ENCODE data around the gene EIF3L.
A peak's percentile ranks its signal among the peaks of the same experiment; 100 is the strongest.
"Not testable (repeated sequence)": the region's sequence is repeated elsewhere in the genome, so short reads cannot be mapped to it uniquely, and the experiment has no call there.

Gene EIF3L

DNA sequence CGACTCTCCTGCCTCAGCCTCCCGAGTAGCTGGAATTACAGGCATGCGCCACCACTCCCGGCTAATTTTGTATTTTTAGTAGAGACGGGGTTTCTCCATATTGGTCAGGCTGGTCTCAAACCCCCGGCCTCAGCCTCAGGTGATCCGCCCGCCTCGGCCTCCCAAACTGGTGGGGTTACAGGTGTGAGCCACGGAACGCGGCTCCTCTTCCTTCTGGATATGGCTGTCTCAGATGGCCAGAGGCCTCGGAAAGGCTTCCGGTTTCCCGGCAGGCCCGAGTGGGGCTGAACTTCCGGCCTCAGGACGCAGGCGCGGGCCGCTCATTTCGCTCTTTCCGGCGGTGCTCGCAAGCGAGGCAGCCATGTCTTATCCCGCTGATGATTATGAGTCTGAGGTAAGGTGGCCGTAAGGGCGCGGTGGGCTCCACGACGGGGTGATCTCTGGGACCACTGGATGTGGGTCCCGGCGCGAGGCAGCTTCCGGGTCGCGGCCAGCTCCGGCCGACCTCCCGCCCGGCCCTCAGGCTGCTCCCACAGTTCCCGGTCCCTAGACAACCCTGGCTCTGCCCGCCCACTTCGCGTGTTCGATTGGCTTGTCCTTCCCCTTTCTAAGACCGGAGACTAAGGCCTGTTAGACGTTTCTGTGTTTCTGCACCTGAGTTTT is at the start of gene EIF3L:
EIF3L (plus strand) TSS at position 331 of the 663 bp plus-strand sequence; CDS start at position 362, 31 bp downstream.
- peak; percentile 85 to 88 for DNase-seq (ENCODE audit: low read depth in 2 of 2)

DNA sequence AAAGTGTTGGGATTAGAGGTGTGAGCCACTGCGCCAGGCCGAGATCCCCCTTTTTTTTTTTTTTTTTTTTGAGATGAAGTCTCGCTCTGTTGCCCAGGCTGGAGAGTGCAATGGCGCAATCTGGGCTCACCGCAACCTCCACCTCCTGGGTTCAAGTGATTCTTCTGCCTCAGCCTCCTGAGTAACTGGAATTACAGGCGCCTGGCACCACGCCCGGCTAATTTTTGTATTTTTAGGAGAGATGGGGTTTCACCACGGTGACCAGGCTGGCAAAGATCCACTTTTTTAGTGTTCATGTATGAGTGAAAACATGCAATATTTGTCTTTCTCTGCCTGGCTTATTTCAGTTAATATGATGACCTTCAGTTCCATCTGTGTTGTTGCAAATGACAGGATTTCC is 49.2 kb upstream of the EIF3L start:
- DNase-seq (ENCODE audit: low read depth in 2 of 2), result not testable (repeated sequence)

GRCh38 chr22:37801946-37802309 is 47.3 kb upstream of the EIF3L start:
- no peak for DNase-seq (ENCODE audit: low read depth in 2 of 2)

- no peak for DNase-seq (ENCODE audit: low read depth in 2 of 2)
These were observed 46.7 kb upstream of the EIF3L start for GRCh38 chr22:37802310-37803194.

GRCh38 chr22:37803195-37803638 is 46.0 kb upstream of the EIF3L start:
- DNase-seq (ENCODE audit: low read depth in 2 of 2), result no peak

GRCh38 chr22:37803639-37804351 is 45.4 kb upstream of the EIF3L start:
- DNase-seq (ENCODE audit: low read depth in 2 of 2), result no peak

DNA sequence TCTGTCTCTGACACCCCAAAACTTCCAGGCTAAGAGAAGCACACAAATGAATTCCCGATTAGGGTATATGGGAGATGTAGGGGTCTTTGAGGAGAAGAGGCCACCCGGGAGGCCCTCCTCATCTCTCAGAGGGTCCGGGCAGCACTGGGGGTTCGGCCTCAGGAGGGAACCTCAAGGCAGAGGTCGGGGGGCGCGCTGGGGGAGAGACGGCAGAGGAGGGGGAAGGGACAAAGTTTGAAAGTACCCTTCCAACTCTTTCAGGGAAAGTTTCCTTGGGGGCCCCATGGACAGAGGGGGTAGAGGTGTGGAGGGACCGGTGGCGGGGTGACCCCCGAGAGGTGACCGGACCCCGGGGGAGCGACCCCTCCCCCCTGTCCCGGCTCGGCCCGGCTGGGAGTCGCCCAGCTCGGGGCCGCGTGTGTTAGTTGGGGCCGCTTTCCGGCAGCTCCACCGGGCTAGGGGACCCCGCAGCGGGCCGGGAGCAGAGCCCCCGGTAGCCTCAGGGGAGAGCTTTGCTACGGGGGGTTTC is 44.8 kb upstream of the EIF3L start:
- no peak for DNase-seq (ENCODE audit: low read depth in 2 of 2)

DNA sequence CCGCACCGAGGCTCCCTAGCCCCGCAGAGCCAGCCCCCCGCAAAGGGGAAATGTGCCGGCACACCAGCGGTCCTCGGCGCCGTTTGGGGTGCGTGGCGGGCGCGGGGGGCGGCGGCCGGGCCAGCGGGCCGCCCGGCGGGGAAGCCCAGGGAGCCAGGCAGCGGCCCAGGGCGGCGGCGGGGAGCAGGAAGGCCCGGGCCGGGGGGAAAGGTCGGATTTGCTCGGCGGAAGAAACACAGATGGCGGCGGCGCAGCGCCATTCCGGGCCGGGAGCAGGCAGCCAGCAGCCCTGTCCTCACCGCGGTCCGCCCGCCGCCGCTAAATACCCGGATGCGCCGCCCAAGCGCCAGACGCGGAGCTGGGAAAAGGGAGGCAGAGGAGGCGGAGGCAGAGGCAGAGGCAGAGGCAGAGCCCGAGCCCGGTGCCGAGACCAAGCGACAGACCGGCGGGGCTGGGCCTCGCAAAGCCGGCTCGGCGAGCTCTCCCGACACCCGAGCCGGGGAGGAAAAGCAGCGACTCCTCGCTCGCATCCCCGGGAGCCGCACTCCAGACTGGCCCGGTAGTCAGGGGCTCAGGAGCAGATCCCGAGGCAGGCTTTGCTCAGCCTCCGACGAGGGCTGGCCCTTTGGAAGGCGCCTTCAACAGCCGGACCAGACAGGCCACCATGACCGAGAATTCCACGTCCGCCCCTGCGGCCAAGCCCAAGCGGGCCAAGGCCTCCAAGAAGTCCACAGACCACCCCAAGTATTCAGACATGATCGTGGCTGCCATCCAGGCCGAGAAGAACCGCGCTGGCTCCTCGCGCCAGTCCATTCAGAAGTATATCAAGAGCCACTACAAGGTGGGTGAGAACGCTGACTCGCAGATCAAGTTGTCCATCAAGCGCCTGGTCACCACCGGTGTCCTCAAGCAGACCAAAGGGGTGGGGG is 44.1 kb upstream of the EIF3L start:
- peak; percentile 48 to 62 for DNase-seq (ENCODE audit: low read depth in 2 of 2)

GRCh38 chr22:37805810-37806277 is 43.4 kb upstream of the EIF3L start:
- no peak for DNase-seq (ENCODE audit: low read depth in 2 of 2)

- DNase-seq (ENCODE audit: low read depth in 2 of 2), result no peak
These were observed 42.5 kb upstream of the EIF3L start for GRCh38 chr22:37806409-37807333.

- peak; percentile 88 to 93 for DNase-seq (ENCODE audit: low read depth in 2 of 2)
These were observed 41.6 kb upstream of the EIF3L start, which contains the start of gene GCAT for GRCh38 chr22:37807410-37808293. Gene GCAT, plus strand, starts transcription at chr22:37807934. Its CDS starts 34 bp downstream, at chr22:37807968.

GRCh38 chr22:37808294-37808657 is 40.9 kb upstream of the EIF3L start:
- DNase-seq (ENCODE audit: low read depth in 2 of 2), result no peak

DNA sequence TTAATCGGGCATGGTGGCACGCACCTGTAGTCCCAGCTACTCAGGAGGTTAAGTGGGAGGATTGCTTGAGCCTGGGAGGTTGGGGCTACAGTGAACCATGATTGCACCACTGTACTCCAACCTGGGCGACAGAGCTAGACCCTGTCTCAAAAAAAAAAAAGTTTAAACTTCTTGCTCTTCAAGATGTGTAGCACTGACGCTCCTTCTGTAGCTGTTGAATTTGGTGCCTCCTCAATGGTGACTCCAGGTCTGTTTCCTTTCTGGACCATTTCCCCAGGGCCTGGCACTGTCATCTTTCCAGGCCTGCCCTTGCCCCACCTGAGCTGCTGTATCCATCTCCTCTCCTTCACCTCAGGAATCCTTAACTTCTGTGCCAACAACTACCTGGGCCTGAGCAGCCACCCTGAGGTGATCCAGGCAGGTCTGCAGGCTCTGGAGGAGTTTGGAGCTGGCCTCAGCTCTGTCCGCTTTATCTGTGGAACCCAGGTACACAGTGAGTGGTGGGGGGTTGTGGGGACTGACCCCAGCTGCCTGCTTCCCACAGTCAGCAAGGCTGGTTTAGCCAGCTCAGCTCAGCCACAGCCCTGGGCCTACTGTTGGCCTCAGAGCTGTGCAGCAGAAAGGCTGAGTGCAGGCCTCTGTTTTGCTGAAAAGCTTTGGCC is 39.4 kb upstream of the EIF3L start:
- DNase-seq (ENCODE audit: low read depth in 2 of 2), result no peak

DNA sequence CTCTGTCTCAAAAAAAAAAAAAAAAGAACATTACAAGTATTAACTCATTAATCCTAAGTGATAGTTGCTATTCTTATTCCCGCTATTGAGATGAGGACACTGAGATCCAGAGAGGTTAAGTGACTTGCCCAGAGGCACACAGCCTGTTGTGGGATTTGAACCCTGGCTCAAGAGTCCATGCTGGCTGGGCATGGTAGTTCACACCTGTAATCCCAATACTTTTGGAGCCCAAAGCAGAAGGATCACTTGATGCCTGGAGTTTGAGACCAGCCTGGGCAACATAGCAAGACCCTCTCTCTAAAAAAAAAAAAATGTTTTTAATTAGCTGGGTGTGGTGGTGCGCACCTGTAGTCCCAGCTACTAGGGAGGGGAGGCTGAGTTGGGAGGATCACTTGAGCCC is 37.4 kb upstream of the EIF3L start:
- DNase-seq (ENCODE audit: low read depth in 2 of 2), result no peak

DNA sequence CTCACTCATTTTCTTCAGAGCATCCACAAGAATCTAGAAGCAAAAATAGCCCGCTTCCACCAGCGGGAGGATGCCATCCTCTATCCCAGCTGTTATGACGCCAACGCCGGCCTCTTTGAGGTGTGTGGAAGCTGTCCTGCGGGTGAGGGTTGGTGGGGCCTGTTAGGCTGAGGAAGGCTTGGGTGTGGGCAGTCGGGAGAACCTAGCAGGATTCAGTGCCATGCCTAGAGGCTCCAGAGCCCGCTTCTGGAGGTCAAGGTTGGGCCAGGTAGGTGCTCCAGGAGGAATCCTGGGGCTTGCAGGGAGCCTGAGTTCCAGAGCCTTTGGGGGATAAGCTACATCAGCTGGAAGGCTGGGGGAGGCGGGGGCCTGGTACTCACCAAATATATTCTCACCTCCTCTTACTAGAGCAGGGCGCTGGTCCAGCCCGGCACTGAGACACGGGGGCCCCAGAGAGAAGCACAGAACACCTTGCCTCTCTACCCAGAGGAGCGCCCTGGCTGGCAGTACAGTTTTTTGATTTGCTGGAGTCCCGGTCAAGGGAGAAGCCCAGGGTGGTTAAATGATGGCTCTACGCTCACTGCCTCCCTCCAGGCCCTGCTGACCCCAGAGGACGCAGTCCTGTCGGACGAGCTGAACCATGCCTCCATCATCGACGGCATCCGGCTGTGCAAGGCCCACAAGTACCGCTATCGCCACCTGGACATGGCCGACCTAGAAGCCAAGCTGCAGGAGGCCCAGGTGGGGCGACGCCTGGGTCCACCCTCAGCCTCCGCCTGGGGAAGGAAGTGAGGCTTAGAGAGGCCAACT is 36.1 kb upstream of the EIF3L start:
- DNase-seq (ENCODE audit: low read depth in 2 of 2), result no peak

DNA sequence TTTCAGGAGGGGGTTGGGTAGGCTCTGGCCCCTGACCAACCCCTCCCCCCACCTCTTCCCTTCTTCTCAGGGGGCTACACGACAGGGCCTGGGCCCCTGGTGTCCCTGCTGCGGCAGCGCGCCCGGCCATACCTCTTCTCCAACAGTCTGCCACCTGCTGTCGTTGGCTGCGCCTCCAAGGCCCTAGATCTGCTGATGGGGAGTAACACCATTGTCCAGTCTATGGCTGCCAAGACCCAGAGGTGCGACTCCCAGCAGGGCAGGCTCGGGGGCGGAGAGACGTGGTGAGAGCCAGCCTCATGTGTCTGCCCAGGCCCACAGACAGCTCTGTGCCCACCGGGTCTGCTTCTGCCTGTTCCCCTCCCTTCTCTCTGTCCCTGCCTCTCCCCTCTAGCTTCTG is 33.6 kb upstream of the EIF3L start:
- DNase-seq (ENCODE audit: low read depth in 2 of 2), result no peak

DNA sequence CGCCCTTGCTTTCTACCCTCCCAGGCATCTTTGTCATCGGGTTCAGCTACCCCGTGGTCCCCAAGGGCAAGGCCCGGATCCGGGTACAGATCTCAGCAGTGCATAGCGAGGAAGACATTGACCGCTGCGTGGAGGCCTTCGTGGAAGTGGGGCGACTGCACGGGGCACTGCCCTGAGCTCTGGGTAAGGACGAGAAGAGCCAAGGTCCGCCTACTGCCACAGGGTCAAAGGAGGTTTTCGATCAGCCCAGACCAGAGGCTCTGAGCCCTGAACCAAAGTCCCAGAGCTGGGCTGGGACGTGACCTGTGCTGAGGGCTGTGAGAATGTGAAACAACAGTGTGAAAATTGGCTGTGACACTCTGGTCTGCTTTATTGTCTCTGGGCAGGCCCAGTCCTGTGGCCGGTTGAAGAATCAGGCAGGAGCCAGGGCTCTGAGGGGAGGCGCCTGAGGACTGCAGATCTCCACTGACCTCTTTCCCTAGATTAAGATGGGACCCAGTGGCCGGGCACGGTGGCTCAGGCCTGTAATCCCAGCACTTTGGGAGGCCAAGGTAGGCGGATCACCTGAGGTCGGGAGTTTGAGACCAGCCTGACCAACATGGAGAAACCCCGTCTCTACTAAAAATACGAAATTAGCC is 32.6 kb upstream of the EIF3L start:
- DNase-seq (ENCODE audit: low read depth in 2 of 2), result no peak

Data from stimulated activated CD8-positive, alpha-beta memory T cell treated with anti-CD3 and anti-CD28 coated beads, Interleukin-15, amount 100 ng/mL, for 48 hours (primary cell).